Nucleus accumbens (tissue), 56 donors: ENCODE results near the gene CSKMT.
A peak's percentile ranks its signal among the peaks of the same experiment; 100 is the strongest.
"Not testable (repeated sequence)": the region's sequence is repeated elsewhere in the genome, so short reads cannot be mapped to it uniquely, and the experiment has no call there.

Source experiments
- DNase-seq, 56 donors: peaks; one replicate each; lab custom pipeline; 2025; lab: John Stamatoyannopoulos, UW

CSKMT gene

GRCh38 chr11:62652161-62653006 lies 12.7 kb upstream of the CSKMT start:
- peak in 1 of 56 donors; percentile 44 for DNase-seq

GRCh38 chr11:62654297-62654696 lies 10.8 kb upstream of the CSKMT start:
- no peak for DNase-seq

GRCh38 chr11:62656796-62657429 lies 8.2 kb upstream of the CSKMT start:
- DNase-seq: no peak

GRCh38 chr11:62664405-62665074 lies 572 bp upstream of the CSKMT start:
- DNase-seq: peak in 15 of 56 donors; percentile 34 to 79 (median 66)

GRCh38 chr11:62665599-62666258 lies 617 bp downstream of the CSKMT start:
- DNase-seq: peak in 28 of 56 donors; percentile 14 to 79 (median 52)

GRCh38 chr11:62666259-62666926 lies 1.3 kb downstream of the CSKMT start:
- DNase-seq: no peak

- DNase-seq: no peak
Measured at GRCh38 chr11:62667460-62667859, 2.3 kb downstream of the CSKMT start.

GRCh38 chr11:62669420-62670161 lies 4.5 kb downstream of the CSKMT start:
- DNase-seq: no peak

GRCh38 chr11:62671236-62671607 lies 6.1 kb downstream of the CSKMT start:
- DNase-seq: peak in 1 of 56 donors; percentile 61

GRCh38 chr11:62671608-62672389 lies 6.7 kb downstream of the CSKMT start, which contains the start of the genes LBHD1 and UQCC3:
Gene LBHD1, minus strand, starts transcription at chr11:62672267. Its CDS starts 2,236 bp downstream, at chr11:62670031.
Gene UQCC3, plus strand, starts transcription at chr11:62671673. Its CDS starts 73 bp downstream, at chr11:62671746.
- DNase-seq: peak in 55 of 56 donors; percentile 34 to 89 (median 75)

- no peak for DNase-seq
Measured at GRCh38 chr11:62673196-62673525, 8.0 kb downstream of the CSKMT start.

- not testable (repeated sequence) for DNase-seq
Measured at GRCh38 chr11:62675415-62675814, 10.3 kb downstream of the CSKMT start.

- no peak for DNase-seq
Measured at GRCh38 chr11:62676698-62677097, 11.6 kb downstream of the CSKMT start.

GRCh38 chr11:62677156-62677555 lies 12.0 kb downstream of the CSKMT start:
- no peak for DNase-seq

GRCh38 chr11:62677714-62678113 lies 12.6 kb downstream of the CSKMT start:
- DNase-seq: no peak

GRCh38 chr11:62678433-62678769 lies 13.3 kb downstream of the CSKMT start:
- no peak for DNase-seq

- DNase-seq: peak in 54 of 56 donors; percentile 45 to 93 (median 84)
Measured at GRCh38 chr11:62678770-62679696, 13.9 kb downstream of the CSKMT start, which contains the start of gene UBXN1. Gene UBXN1, minus strand, starts transcription at chr11:62679073. Its CDS starts 150 bp downstream, at chr11:62678923.
